GM23338 (cell line): Measurements from ENCODE around the gene CTSF. TPM values are rescaled to one million over a fixed set of nuclear protein-coding genes. Genes with fewer than 3 reads are reported as not detected.

Source experiments
- ATAC-seq: fragments of 200-7000 bp; cut with Tn5 transposase; 3 replicates; pipeline ENCODE4 v1.9.1; 2020
- DNase-seq: peaks from one replicate; pipeline ENCODE4 v3.0.0-alpha.2; 2015; ENCODE audit warnings: low spot score
- H2AFZ ChIP-seq: fragments of 200-600 bp; sonication (generic); 2 replicates; pipeline ENCODE4 v1.8.0; 2016; ENCODE audit warnings: antibody characterized with exemption, mild to moderate bottlenecking, moderate library complexity
- H3F3A ChIP-seq: fragments of 200-600 bp; sonication (generic); replicated peaks from 2 replicates; pipeline ENCODE4 v1.8.0; 2017; ENCODE audit warnings: antibody characterized with exemption, mixed run types, low read depth
- H3K27ac ChIP-seq: fragments of 200-600 bp; sonication (generic); 2 replicates; pipeline ENCODE4 v1.6.1; 2016; ENCODE audit warnings: low read depth
- H3K27me3 ChIP-seq: fragments of 200-600 bp; sonication (generic); 2 replicates; pipeline ENCODE4 v1.8.0; 2016; ENCODE audit warnings: mild to moderate bottlenecking, mixed run types, moderate library complexity; ENCODE audit not compliant: insufficient read depth
- H3K36me3 ChIP-seq: fragments of 200-600 bp; sonication (generic); 2 replicates; pipeline ENCODE4 v1.8.0; 2016; ENCODE audit warnings: mild to moderate bottlenecking; ENCODE audit not compliant: insufficient read depth
- H3K4me1 ChIP-seq: fragments of 200-600 bp; sonication (generic); 2 replicates; pipeline ENCODE4 v1.8.0; 2016; ENCODE audit warnings: mild to moderate bottlenecking, moderate library complexity; ENCODE audit not compliant: insufficient read depth
- H3K4me2 ChIP-seq: fragments of 200-600 bp; sonication (generic); 2 replicates; pipeline ENCODE4 v1.7.1; 2017; ENCODE audit warnings: mixed run types
- H3K4me3 ChIP-seq: fragments of 200-600 bp; sonication (generic); 2 replicates; pipeline ENCODE4 v1.6.1; 2016; ENCODE audit warnings: mixed run types
- H3K79me2 ChIP-seq: fragments of 200-600 bp; sonication (generic); replicated peaks from 2 replicates; pipeline ENCODE4 v1.8.0; 2017; ENCODE audit warnings: mild to moderate bottlenecking; ENCODE audit not compliant: insufficient read depth
- H3K9me2 ChIP-seq: fragments of 200-600 bp; sonication (generic); 2 replicates; pipeline ENCODE4 v1.8.0; 2017; ENCODE audit not compliant: insufficient read depth
- H4K20me1 ChIP-seq: fragments of 200-600 bp; sonication (generic); replicated peaks from 2 replicates; pipeline ENCODE4 v1.8.0; 2017; ENCODE audit warnings: mild to moderate bottlenecking; ENCODE audit not compliant: insufficient read depth
- H3K27ac Mint-ChIP-seq: 2 replicates; pipeline ENCODE4 v1.8.0; 2020; ENCODE audit warnings: inconsistent platforms, mild to moderate bottlenecking, moderate library complexity, mixed read lengths
- H3K27me3 Mint-ChIP-seq: 3 replicates; pipeline ENCODE4 v1.8.0; 2022; ENCODE audit warnings: low read depth, mild to moderate bottlenecking, moderate library complexity, mixed read lengths, inconsistent platforms; ENCODE audit not compliant: insufficient read depth, poor library complexity
- H3K36me3 Mint-ChIP-seq: 3 replicates; pipeline ENCODE4 v1.8.0; 2021; ENCODE audit warnings: low read depth, mild to moderate bottlenecking, inconsistent platforms, moderate library complexity, mixed read lengths
- H3K4me1 Mint-ChIP-seq: 3 replicates; pipeline ENCODE4 v1.8.0; 2020; ENCODE audit warnings: mild to moderate bottlenecking, inconsistent platforms, mixed read lengths
- H3K4me3 Mint-ChIP-seq: 3 replicates; pipeline ENCODE4 v1.8.0; 2021; ENCODE audit warnings: moderate library complexity, mild to moderate bottlenecking, inconsistent platforms, mixed read lengths
- H3K9me3 Mint-ChIP-seq: 3 replicates; pipeline ENCODE4 v1.8.0; 2020; ENCODE audit warnings: moderate library complexity, mild to moderate bottlenecking, inconsistent platforms, mixed read lengths
- CREB1 ChIP-seq: fragments of 250-450 bp; sonication (Bioruptor Pico); IDR thresholded peaks from 2 replicates; pipeline ENCODE4 v1.5.0; 2020; ENCODE audit warnings: low read depth, mild to moderate bottlenecking, moderate library complexity
- CTCF ChIP-seq, 2 experiments: fragments of 200-600 bp in 1 of 2; sonication (generic) in 1 of 2; conservative IDR thresholded peaks; 2 replicates each; pipeline versions ENCODE4 v1.5.1 to v1.6.1; 2016 to 2017; ENCODE audit warnings: antibody characterized with exemption in 2 of 2, low read depth in 2 of 2, mild to moderate bottlenecking in 2 of 2, moderate library complexity in 1 of 2
- ETS1 ChIP-seq: IDR thresholded peaks from 2 replicates; pipeline ENCODE4 v1.6.1; 2016; ENCODE audit warnings: antibody characterized with exemption
- EZH2 ChIP-seq: fragments of 200-600 bp; sonication (generic); IDR thresholded peaks from one replicate; pipeline ENCODE4 v1.8.0; 2017; ENCODE audit warnings: antibody characterized with exemption, mild to moderate bottlenecking, low read depth; ENCODE audit not compliant: unreplicated experiment
- EZH2phosphoT487 ChIP-seq: fragments of 200-600 bp; sonication (generic); IDR thresholded peaks from one replicate; pipeline ENCODE4 v1.8.1; 2018; ENCODE audit warnings: antibody characterized with exemption; ENCODE audit not compliant: unreplicated experiment
- JUNB ChIP-seq: IDR thresholded peaks from one replicate; pipeline ENCODE4 v1.6.1; 2016; ENCODE audit warnings: antibody characterized with exemption; ENCODE audit not compliant: unreplicated experiment
- NANOG ChIP-seq: IDR thresholded peaks from 2 replicates; pipeline ENCODE4 v1.6.1; 2016; ENCODE audit warnings: antibody characterized with exemption, borderline replicate concordance
- POLR2AphosphoS5 ChIP-seq: IDR thresholded peaks from 2 replicates; pipeline ENCODE4 v1.6.1; 2016; ENCODE audit warnings: antibody characterized with exemption, low read depth
- REST ChIP-seq: IDR thresholded peaks from one replicate; pipeline ENCODE4 v1.6.1; 2018; ENCODE audit warnings: antibody characterized with exemption; ENCODE audit not compliant: unreplicated experiment
- STAT1 ChIP-seq: IDR thresholded peaks from one replicate; pipeline ENCODE4 v1.6.1; 2016; ENCODE audit warnings: antibody characterized with exemption; ENCODE audit not compliant: unreplicated experiment
- ZNF114 ChIP-seq: fragments of 250-450 bp; sonication (Bioruptor Pico); IDR thresholded peaks from 2 replicates; pipeline ENCODE4 v1.5.0; 2020; ENCODE audit warnings: mild to moderate bottlenecking, moderate library complexity
- ZNF331 ChIP-seq: fragments of 250-450 bp; sonication (Bioruptor Pico); IDR thresholded peaks from 2 replicates; pipeline ENCODE4 v1.5.0; 2020; ENCODE audit warnings: low read depth, mild to moderate bottlenecking, moderate library complexity
- polyA plus RNA-seq: library from polyadenylated mRNA; unstranded; fragments of >200 nt; fragmentation: Nextera tagmentation; extraction: Ambion mirVana; gene quantifications from 2 replicates; pipeline ENCODE4 v1.2.1, GENCODE V29; 2016
- total RNA-seq: library from RNA; depleted of rRNA; stranded (reverse); fragments of >200 nt; shearing (Covaris generic); gene quantifications from 2 replicates; pipeline ENCODE4 v1.2.3, GENCODE V29; 2014

Gene CTSF
- total and polyA plus RNA-seq, 2 experiments from 2014 or later: 20.4 to 51.1 TPM

GRCh38 chr11:66557733-66558326 lies 10.6 kb downstream of the CTSF start:
- Histone ChIP-seq H3K9me2 (no peaks in the 10 kb centered on the region), H2AFZ (no peak overlapping the region), H4K20me1 (no peaks in the 10 kb centered on the region), H3F3A (0 out of 2 replicates have a peak, but pooled peaks cover 3% of the 10 kb centered on the region), H3K79me2 (no peaks in the 10 kb centered on the region), H3K4me2 (no peak overlapping the region), H3K4me1 (0 out of 2 replicates have a peak, but pooled peaks cover 4% of the 10 kb centered on the region), H3K36me3 (no peaks in the 10 kb centered on the region), H3K27me3 (no peaks in the 10 kb centered on the region), H3K27ac (no peak overlapping the region), H3K4me3 (no peak overlapping the region)
- H3K9me3 Mint-ChIP-seq: no peaks in the 10 kb centered on the region
- peaks cover 14% of the 10 kb centered on the region for H3K27me3 Mint-ChIP-seq
- TF ChIP-seq CREB1: no peak
- no peak for TF ChIP-seq JUNB
- TF ChIP-seq EZH2: no peak
- TF ChIP-seq REST: no peak
- H3K4me1 Mint-ChIP-seq: no peaks in the 10 kb centered on the region; the same call in 2 of the 3 replicates
- DNase-seq: no peak
- H3K4me3 Mint-ChIP-seq: no peak overlapping the region
- H3K36me3 Mint-ChIP-seq: peaks cover 13% of the 10 kb centered on the region
- no peak overlapping the region for H3K27ac Mint-ChIP-seq
- no peak for ATAC-seq

GRCh38 chr11:66556086-66556485 lies 12.3 kb downstream of the CTSF start:
- Histone ChIP-seq H3F3A (0 out of 2 replicates have a peak, but pooled peaks cover 3% of the 10 kb centered on the region), H3K27ac (no peak overlapping the region), H3K27me3 (no peaks in the 10 kb centered on the region), H3K4me2 (no peak overlapping the region), H4K20me1 (no peaks in the 10 kb centered on the region), H3K36me3 (no peaks in the 10 kb centered on the region), H3K79me2 (no peaks in the 10 kb centered on the region), H3K9me2 (no peaks in the 10 kb centered on the region), H3K4me1 (0 out of 2 replicates have a peak, but pooled peaks cover 4% of the 10 kb centered on the region), H2AFZ (no peak overlapping the region), H3K4me3 (no peak overlapping the region)
- no peaks in the 10 kb centered on the region; the same call in 2 of the 3 replicates for H3K4me1 Mint-ChIP-seq
- H3K27me3 Mint-ChIP-seq: peaks cover 14% of the 10 kb centered on the region
- H3K27ac Mint-ChIP-seq: no peak overlapping the region
- ATAC-seq (no peak), DNase-seq (no peak)
- H3K36me3 Mint-ChIP-seq: peaks cover 12% of the 10 kb centered on the region
- no peaks in the 10 kb centered on the region for H3K9me3 Mint-ChIP-seq
- no peak overlapping the region for H3K4me3 Mint-ChIP-seq
- TF ChIP-seq POLR2AphosphoS5 (no peak), ZNF331 (CRISPR knock-in tag) (no peak), ETS1 (no peak), ZNF114 (CRISPR knock-in tag) (no peak), EZH2phosphoT487 (no peak), NANOG (no peak), STAT1 (no peak), CTCF (conservative IDR thresholded peaks at IDR 0.05; ENCODE audit: low read depth in 2 of 2) (no peak)
